Measurements from ENCODE around the gene FAM83F. TPM values are rescaled to one million over a fixed set of nuclear protein-coding genes. Genes with fewer than 3 reads are reported as not detected.

FAM83F gene
- total and polyA plus RNA-seq, 10 of the 15 experiments (the other 5 are each of a cell fraction or from before 2014, with no cell fraction given) = 0.01 to 0.05 (median 0.01) TPM; not detected in 7

- RAD21 ChIA-PET (ENCODE audit: unreplicated experiment) = interaction anchor here (1.4 kb wide), 1 partner anchor 9 kb away, joined by 6 read pairs; no protein-coding TSS in a partner anchor
- no peaks in the 10 kb centered on the region for H3K36me3 ChIP-seq (ENCODE audit: control insufficient read depth in 2 of 2, insufficient read depth in 2 of 2, low read length in 1 of 2)
- no peak for FAIRE-seq
- no peak for DNase-seq (ENCODE audit: low read depth, low spot score)
- H2AFZ ChIP-seq (ENCODE audit: control insufficient read depth, low read depth, low read length) = no peak overlapping the region
- CTCF ChIA-PET = interaction anchor here (0.7 to 1.9 kb wide), 5 partner anchors 9 to 294 kb away, joined by 3 to 5 read pairs (median 3); no protein-coding TSS in a partner anchor
- no TSS peak for BruUV-seq (replicated peaks)
- H4K20me1 ChIP-seq (ENCODE audit: control insufficient read depth, insufficient read depth) = no peaks in the 10 kb centered on the region; the same call in none of the 2 replicates
- TF ChIP-seq ZBTB40 (IDR thresholded peaks at IDR 0.05; ENCODE audit: borderline replicate concordance) = no peak
- TF ChIP-seq SUZ12 (IDR thresholded peaks at IDR 0.05; ENCODE audit: unreplicated experiment) = no peak
- no peak for TF ChIP-seq ZNF217 (IDR thresholded peaks at IDR 0.05)
- no peak for TF ChIP-seq NR2F1 (conservative IDR thresholded peaks at IDR 0.05)
- TF ChIP-seq ZNF384 (IDR thresholded peaks at IDR 0.05; ENCODE audit: borderline replicate concordance, low read depth, low read length) = no peak
- no peak for TF ChIP-seq EGR1 (IDR thresholded peaks at IDR 0.05; ENCODE audit: borderline replicate concordance in 1 of 2, low read depth in 2 of 2, low read length in 2 of 2)
- TF ChIP-seq EED (IDR thresholded peaks at IDR 0.05; ENCODE audit: low read depth) = no peak
- no peak for TF ChIP-seq SMAD1 (IDR thresholded peaks at IDR 0.05; ENCODE audit: low read depth, partially characterized antibody)
- TF ChIP-seq NBN (IDR thresholded peaks at IDR 0.05) = no peak
- no peak for TF ChIP-seq CBX3 (IDR thresholded peaks at IDR 0.05; ENCODE audit: borderline replicate concordance, low read depth)
- TF ChIP-seq STAT3 (IDR thresholded peaks at IDR 0.05; ENCODE audit: low read depth, low read length) = no peak
- TF ChIP-seq CTCF (IDR thresholded peaks at IDR 0.05 in 2 of 3, conservative IDR thresholded peaks at IDR 0.05 in 1 of 3; ENCODE audit: control insufficient read depth in 2 of 3, extremely low read depth in 1 of 3, insufficient read depth in 1 of 3, low read depth in 3 of 3, low read length in 3 of 3) = no peak
- TF ChIP-seq DPF2 (IDR thresholded peaks at IDR 0.05) = no peak
- TF ChIP-seq ZNF274 (IDR thresholded peaks at IDR 0.05; ENCODE audit: insufficient read depth, insufficient read length) = no peak
- TF ChIP-seq CHD2 (IDR thresholded peaks at IDR 0.05; ENCODE audit: borderline replicate concordance, low read depth, low read length) = no peak
- TF ChIP-seq WRNIP1 (IDR thresholded peaks at IDR 0.05; ENCODE audit: borderline replicate concordance, low read depth, low read length) = no peak
- TF ChIP-seq KLF5 (IDR thresholded peaks at IDR 0.05; ENCODE audit: partially characterized antibody) = no peak
- TF ChIP-seq EP300 (IDR thresholded peaks at IDR 0.05; ENCODE audit: borderline replicate concordance in 1 of 2, control insufficient read depth in 1 of 2, low read depth in 2 of 2, low read length in 2 of 2) = no peak
- peaks cover 7% of the 10 kb centered on the region for H3K79me2 ChIP-seq (ENCODE audit: control insufficient read depth, insufficient read depth, low read length)
- intact Hi-C loops (cut with micrococcal nuclease; ENCODE audit: unreplicated experiment) (no loop called here), in situ Hi-C loops (cut with MboI) (no loop called here)
- ATAC-seq = no peak
- H3K27me3 ChIP-seq (replicated peaks in 1 of 2; ENCODE audit: control insufficient read depth in 2 of 2, insufficient read depth in 2 of 2, low read length in 1 of 2) = no peaks in the 10 kb centered on the region
- peaks cover 41% of the 10 kb centered on the region for H3K4me1 ChIP-seq (ENCODE audit: control insufficient read depth, insufficient read depth, low read length)
- H3K9me3 ChIP-seq (replicated peaks; ENCODE audit: control insufficient read depth, insufficient read depth, low read length) = no peaks in the 10 kb centered on the region
- H3K4me2 ChIP-seq (ENCODE audit: control insufficient read depth, insufficient read depth) = no peak overlapping the region
- H3K9ac ChIP-seq (ENCODE audit: control insufficient read depth, insufficient read depth, low read length) = no peak overlapping the region
- POLR2A ChIA-PET = interaction anchor here (0.6 to 1.9 kb wide), 3 partner anchors 10 to 27 kb away, joined by 4 to 8 read pairs (median 5); no protein-coding TSS in a partner anchor
- H3K4me3 ChIP-seq = no peak overlapping the region
- no peak overlapping the region for H3K27ac ChIP-seq (ENCODE audit: control insufficient read depth, insufficient read depth)
- SMC1A ChIA-PET (ENCODE audit: uncharacterized antibody, unreplicated experiment) = interaction anchor here (0.6 to 1.3 kb wide), 2 partner anchors 51 to 262 kb away, joined by 3 read pairs; no protein-coding TSS in a partner anchor
- WGBS (ENCODE audit: insufficient coverage, insufficient replicate concordance, low lambda C conversion rate, missing lambda C conversion rate) = 100% methylated on average over 1 of the region's 1 CpG
Measured at GRCh38 chr22:40053460-40053859, 58.7 kb downstream of the FAM83F start.

All from GM12878 (cell line).